H1 (cell line): ENCODE data around the gene FKRP.

Source experiments
- CTCF ChIP-seq, 3 experiments: IDR thresholded peaks; 1 replicate in 2 of 3; 2 replicates in 1 of 3; pipeline versions ENCODE4 v1.5.1 to v1.6.1; 2011; ENCODE audit warnings: low read length in 3 of 3, mild to moderate bottlenecking in 3 of 3, inconsistent platforms in 2 of 3, low read depth in 1 of 3, moderate library complexity in 1 of 3; ENCODE audit not compliant: insufficient read depth in 1 of 3; ENCODE audit errors: control extremely low read depth in 1 of 3
- TAF1 ChIP-seq: IDR thresholded peaks from 2 replicates; pipeline ENCODE4 v1.6.1; 2011; ENCODE audit warnings: mild to moderate bottlenecking, low read depth, low read length
- TAF7 ChIP-seq: optimal IDR thresholded peaks from 2 replicates; pipeline ENCODE3; 2011; ENCODE audit warnings: low read depth, mild to moderate bottlenecking, inconsistent platforms, low read length, moderate library complexity, borderline replicate concordance
- TBP ChIP-seq: IDR thresholded peaks from 2 replicates; pipeline ENCODE4 v1.6.1; 2011; ENCODE audit warnings: low read depth, low read length, improper control_type of control experiment

DNA sequence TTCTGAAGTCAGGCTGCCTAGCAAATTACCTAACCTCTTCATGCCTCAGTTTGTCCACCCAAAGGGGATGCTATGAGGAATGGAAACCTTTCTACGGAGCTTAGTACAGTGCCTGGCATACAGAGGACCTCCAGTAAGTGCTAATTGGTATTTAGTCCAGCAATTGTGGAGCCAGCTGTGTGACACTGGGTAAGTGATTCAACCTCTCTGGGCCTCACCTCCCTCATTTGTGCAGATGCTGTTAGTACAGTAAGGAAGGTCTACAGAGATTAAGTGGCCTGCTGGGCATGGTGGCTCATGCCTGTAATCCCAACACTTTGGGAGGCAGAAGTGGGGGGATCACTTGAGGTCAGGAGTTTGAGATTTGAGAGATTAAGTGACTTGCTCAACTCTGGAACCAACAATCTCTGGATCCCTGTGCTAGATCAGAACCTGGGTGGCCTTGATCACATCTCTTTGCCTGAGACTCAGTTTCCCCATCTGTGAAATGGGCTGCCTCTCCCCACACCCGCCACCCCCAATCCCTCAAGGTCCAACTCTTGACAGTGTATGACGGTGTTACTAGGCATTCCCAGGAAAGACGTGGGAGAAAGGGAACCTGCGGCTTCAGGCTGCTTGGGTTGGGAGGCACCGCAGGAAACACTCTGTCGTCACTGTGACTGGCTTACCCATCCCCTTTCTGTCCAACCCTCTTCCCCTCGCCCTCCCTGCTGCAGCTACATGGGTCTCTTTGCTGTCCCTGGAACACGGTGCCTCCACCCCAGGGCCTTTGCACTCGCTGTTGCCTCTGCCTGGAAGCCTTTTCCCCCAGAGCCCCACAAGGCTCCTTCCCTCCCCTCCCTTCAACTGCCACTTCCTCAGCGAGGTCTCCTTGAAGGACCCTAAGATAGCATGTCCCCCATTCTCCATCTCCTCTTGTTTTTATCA, 47.2 kb upstream of the FKRP start:
- TF ChIP-seq CTCF (IDR thresholded peaks at IDR 0.05; ENCODE audit: control extremely low read depth in 1 of 3, insufficient read depth in 1 of 3, low read depth in 1 of 3, low read length in 3 of 3) = no peak
- no peak for TF ChIP-seq TAF1
- no peak for TF ChIP-seq TAF7
- no peak for TF ChIP-seq TBP
